Activated CD4-positive, CD25-positive, alpha-beta regulatory T cell treated with anti-CD3 and anti-CD28 coated beads, Interleukin-2, amount 50 U/mL, for 16 hours (primary cell): ENCODE measurements around the gene NECTIN1.

ENCODE experiments used
- DNase-seq: peaks from one replicate; pipeline ENCODE4 v3.0.0-alpha.2; 2020; ENCODE audit warnings: low read depth, low spot score

NECTIN1 gene

GRCh38 chr11:119755356-119756071 is 26.5 kb upstream of the NECTIN1 start:
- no peak for DNase-seq

- no peak for DNase-seq
Measured at GRCh38 chr11:119754656-119755355, 25.8 kb upstream of the NECTIN1 start.

- no peak for DNase-seq
Measured at GRCh38 chr11:119754199-119754598, 25.2 kb upstream of the NECTIN1 start.

DNA sequence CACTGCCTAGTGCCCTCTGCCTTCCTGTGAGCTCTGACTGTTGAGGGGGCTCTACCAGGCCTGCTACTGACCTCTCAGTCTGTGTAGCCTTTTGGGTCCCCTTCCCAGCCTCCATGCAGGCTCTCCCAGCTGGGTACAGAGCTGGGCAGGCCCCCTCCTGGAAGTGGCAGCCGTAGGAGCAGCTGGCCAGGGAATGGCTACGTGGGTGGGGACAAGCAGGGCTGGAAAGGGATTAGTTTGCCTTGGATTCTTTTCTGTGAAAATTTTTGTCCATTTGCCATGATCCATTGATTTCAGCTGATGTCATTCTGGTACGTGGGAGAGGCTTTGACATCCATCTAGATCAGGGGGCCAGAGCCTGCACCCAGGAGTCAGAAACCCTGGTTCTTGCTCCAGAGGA is 23.9 kb upstream of the NECTIN1 start:
- no peak for DNase-seq

DNA sequence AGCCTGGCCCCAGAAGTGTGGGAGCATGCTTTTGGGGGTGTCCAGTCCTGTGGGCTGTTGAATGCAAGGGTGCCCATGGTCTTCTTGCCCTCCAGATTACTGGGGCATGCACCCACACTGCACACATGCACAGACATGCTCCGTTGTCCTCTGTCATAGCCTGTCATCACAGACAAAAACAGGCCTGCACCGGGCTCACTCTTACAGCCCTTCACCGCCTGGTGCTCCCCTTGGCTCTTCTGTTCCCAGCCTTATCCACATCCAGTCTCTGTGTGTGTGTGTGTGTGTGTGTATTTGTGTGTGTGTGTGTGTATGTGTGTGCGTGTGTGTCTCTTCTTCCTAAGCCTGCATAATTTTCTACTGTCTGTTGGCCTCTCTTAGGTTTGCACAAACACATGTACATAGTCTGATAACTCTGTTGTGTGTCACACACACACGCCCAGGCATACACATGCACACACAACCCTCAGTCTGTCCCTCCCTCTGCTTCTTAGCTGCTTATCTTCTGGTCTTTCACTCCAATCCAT is 23.4 kb upstream of the NECTIN1 start:
- DNase-seq = no peak

DNA sequence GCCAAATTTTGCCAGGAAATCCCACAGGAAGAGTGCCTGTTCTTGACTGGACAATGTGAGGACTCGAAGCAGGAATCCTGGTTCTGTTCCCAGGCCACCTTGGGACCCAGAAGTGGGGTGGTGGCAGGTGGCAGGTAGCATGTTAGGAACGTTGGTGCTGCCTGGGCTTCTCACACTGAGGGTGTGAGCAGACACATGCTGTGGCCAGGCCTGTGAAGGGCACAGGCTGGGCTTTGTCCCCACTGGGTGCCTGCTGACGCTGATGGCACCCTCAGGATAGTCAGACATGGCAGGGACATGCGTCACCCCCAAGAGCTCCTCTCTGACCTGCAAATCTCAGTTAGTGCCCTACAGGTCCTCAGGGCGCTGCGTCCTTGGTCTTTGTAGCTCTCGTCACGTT is 21.1 kb upstream of the NECTIN1 start:
- DNase-seq = no peak

DNA sequence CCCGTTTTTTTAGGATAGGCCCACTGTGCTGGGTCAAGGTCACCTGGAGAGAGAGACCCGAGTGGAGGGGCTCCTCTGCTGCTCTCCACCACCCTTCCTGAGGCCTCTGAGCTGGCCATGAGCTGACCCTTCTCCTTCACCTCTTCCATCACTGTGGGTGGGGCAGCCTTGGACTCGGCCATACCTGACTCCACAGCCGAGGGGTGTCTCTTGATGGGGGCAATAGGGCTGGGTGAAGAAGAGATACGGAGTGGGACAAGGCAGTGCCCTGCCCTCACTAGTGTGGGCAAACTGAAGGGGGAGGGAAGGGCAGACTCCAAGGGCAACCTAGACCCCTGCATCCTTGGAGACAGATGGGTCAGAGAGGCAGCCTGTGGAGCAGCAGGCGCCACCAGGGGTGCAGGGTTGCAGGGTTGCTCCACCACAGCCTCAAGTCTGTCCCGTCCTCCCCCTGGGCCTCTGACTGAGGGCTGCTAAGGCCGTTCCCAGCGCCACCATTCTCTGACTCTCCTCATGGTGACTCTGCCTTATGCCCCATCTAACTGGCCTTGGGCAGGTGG is 20.1 kb upstream of the NECTIN1 start:
- DNase-seq = no peak

DNA sequence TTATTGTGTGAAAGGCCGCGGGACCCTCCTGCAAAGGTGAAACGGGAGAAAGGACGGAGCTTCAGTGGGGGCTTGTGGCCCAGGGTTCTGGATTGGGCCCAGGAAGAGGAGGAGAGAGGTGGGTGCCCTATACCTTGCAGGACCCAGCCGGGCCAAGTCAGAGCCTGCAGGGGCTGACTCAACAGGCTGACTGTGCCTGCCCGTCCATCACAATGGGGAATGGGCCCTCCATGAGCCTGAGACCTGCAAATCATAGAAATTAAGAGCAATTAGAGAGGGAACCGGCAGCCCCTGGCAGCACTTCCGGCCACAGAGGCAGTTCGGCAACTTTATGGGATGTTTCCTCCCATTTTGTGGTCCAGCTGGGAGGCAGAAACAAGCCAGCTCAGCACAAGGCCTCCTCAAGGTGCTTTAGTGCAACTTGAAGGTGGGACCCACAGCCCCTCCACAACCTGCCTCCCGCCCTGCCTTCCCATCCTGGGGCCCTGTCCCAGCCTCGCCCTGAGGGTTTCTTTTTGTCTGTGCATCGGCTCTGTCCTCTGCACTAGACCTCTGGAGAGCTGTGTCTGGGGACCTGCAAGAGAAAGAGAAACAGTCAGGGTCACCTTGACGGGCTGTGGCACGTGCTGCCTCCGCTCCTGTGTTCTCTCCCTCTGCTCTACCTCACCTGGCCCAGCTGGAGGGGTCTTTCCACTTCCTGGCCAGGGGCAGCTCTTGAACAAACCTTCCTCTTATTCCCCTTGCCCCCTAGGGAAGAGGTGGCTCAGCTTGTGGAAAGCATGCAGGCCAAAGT is 19.1 kb upstream of the NECTIN1 start:
- no peak for DNase-seq

DNA sequence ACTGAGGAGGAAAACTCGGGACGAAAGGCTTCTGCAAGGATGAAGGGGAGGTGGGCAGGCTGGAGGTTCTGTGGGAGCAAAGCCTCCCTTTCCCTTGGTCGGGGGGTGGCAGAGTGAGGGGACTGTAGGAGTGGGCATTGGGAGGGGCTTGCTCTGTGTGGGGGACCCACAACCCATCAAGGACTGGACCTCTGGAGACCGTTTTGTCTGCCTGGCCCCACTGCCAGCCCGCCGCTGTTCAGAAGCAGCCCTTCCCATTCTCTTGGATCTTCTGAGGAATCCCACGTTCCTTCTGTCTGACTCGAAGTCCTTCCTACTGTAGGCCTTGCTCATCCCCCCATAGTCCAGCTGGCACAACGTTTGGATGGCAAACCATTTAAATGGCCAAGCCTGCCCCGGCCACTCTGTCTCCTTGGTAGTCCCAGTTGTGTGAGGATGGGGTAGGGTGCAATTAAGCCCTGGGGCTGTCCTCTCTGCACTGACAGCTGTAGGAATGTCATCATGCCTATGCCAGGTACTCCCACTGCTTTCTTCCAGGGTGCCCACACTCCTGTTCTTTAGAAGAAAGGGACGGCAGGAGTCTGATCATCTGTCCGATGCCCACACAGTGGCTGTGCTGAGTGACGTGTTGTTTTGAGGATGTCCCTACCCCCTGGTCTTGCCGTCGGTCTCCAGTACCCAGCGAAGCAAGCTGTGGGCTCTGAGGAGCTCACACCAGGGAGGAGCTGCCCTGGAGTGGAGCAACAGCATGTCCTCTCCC is 17.0 kb upstream of the NECTIN1 start:
- DNase-seq = no peak

GRCh38 chr11:119745112-119745511 is 16.1 kb upstream of the NECTIN1 start:
- no peak for DNase-seq

- DNase-seq = no peak
Measured at GRCh38 chr11:119744577-119744976, 15.6 kb upstream of the NECTIN1 start.

GRCh38 chr11:119743006-119743405 is 14.0 kb upstream of the NECTIN1 start:
- no peak for DNase-seq

GRCh38 chr11:119742263-119742861 is 13.4 kb upstream of the NECTIN1 start:
- DNase-seq = no peak

GRCh38 chr11:119741369-119742262 is 12.6 kb upstream of the NECTIN1 start:
- no peak for DNase-seq

GRCh38 chr11:119739975-119740374 is 11.0 kb upstream of the NECTIN1 start:
- DNase-seq = no peak

DNA sequence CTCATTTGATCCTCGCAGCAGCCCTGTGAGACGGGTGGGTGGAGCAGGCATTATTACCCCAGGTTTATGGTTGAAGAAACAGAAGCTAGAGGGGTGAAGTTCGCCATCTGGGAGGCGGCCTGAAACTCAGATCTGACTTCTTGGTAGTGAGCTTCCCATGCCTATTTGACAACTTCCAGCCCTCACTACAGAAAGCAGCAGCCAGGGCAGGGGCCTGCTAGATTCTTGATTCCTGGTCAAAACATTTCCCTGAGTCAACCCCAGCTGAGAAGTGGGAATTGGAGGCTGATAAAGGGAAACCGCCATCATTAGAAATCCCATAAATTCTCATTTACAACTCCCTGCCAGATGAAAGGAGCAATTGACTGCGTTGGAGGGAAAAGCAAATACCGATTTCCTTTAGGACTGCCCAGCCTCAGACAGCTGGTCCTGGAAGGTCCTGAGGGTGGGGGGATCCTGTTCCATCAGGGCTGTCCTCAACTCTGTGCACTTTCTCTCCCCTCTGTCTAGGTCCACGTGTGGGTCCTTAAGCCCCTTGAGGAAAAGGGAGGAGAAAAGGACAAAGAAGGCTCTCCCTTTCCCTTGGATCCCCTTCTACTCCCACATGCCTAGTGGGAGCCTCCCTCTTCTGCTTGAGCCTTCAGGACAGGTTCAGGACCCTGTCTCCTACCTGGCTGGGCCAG is 10.2 kb upstream of the NECTIN1 start:
- no peak for DNase-seq

DNA sequence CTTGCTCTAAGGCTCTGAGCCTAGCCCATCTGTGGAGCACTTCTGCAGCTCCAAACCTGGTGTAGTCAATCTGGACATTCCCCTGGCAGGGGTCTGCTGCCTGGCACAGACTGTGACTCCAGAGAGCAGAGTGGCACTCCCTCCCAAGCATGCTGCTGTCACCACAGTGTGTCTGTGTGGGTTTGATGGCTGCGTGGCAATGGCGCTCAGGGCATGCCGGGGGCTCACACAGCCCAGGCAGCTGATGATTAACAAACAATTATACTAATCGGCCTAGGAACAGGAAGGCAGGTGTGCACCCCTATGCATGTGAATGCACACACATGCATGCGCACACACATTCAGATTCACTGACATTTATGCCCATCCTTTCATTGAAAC is 9.0 kb upstream of the NECTIN1 start:
- no peak for DNase-seq

DNA sequence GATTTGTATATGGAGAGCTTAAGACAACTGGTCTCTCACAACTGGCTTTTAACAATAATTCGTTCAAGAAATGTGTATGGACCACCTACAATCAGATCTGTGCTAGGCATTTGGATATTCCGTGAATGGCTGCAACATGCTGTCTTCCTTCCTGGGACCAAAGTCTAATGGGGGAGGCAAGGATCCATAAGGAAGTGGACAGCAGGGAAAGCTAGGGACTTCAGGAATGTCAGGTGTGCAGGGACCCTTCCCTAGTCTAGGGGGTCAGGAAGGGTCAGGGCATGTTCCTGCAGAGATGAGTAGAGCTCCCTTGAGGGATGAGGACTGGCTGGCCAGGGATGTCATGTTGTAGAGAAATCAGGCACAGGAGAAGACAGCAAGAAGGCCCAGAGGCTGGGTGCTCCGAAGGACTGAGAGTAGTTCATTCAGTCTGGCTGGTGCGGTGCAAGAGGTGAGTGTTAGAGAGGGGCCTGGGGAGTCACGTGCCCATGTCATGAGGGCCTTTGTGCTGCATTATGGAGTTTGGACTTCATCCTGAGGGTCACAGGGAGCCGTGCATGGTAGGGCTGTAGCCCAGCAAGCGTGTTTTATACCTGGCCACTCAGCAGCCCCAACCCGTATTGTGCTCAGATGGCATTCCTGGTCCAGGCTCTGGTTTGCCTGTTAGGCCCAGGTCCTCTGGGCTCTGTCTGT is 8.5 kb upstream of the NECTIN1 start:
- no peak for DNase-seq

DNA sequence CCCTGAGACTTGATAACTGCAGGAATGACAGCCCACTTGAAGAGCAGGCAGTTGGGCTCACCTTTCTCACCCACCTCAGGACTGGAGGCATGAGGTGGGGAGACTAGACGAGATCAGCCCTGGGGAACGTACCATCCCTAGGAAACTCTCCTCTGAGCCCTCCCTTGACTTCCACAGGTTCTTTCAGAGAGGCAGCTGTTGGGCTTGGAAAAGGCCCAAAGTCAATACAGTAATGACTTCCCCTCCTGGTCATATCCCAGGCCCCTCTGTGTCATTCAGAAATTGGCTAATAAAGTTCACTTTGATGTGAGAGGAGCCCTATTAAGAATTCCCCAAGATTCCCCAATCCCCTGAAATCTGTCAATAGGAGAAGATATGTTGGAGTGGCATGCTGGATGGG is 5.8 kb upstream of the NECTIN1 start:
- DNase-seq = no peak
